RCC 7860 (cell line): ENCODE results near the gene EFCAB8.

Experiments used
- DNase-seq: peaks from one replicate; pipeline ENCODE4 v3.0.0-alpha.2; 2015; ENCODE audit warnings: low spot score
- FAIRE-seq: peaks from 2 replicates; lab custom pipeline; 2012; peaks lifted over from hg19 to GRCh38; lab: Jason Lieb, UNC

The EFCAB8 gene, protein sequence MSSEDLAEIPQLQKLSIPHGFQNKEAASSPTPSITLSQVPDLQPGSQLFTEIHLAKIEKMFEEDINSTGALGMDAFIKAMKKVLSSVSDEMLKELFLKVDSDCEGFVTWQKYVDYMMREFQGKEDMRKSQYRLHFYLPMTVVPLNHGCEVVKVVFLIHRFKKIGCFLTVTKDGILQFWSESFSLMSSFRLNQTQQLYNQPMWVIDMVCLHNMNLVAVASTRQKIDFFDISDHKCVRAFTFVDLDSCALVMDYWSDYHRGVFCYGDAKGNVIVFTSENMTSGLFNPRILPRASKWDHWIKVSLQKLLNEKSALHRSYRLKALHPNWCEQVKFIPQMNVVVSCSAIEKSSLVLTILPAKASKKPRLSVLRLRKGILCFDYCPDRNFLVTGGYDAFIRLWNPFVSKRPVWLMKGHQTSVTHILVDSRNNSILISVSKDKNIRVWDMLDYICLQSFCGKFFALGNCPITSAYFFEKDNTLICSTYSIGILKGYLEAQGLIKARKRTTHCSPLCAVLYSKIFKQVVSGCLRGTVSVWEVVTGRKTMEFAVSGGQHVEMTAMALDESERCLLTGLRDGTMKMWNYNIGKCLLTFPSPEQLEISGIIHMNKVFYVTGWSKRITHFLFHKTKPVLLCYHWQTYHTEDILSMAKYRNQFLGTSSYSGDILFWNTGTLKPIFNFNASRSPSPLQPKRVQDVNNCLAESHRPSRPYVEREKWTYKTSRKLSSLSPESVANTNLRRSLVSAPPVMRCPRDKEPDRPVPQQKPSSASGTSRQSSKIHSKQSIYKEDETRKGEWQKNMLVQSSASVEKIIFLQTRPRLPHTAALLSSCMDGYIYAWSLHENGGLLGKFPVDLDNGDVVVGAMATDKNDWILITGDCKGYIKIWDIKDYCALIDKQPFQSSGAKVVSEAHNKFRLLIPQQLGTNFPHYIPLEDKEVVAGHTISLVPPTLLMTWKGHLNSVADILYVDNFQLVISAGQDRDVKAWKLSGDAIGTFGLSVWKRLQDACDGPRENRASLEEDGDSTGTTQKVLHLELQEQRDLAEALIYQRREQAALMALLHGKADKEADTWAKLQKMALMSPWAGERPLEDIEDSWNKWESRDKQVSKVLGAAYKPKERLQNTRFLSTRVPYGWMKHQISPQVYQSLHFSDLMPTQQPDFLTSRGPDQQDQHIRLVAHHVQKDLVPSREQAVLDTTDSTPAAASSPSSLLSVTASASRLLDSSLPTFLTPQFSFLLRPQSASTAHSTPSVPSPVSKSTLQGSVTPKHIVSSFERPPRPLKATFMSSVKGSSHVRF

DNA sequence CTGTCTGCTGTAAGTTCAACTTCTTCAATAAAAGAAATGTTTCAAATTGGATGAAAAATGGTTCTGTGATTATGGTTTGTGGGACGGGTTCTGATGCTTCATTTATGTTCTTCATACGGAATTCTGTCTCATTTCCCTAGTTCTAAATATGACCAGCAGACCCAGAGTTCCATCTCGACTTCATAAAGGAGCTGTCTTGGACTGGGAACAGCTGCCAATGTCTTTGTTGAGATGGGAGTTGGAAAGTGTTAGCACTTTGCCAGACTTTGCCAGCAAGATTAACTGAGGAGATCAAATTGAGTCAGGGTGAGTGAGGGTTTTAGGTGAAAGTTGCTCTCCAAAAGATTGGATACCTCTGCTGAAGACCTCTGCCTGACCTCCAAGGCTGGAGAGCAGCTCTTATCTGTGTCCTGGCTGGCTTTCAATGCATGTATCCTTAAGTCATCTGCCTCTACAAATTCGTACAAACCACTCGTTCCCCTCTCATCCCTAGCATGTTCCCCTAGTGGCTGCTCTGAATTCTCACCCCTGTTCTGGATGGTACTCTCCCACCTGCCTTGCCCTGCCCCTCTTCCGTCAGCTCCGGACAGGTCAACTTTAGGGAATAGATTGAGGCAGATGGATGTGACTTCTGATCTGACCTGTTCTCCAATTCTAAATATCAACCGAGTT lies at the start of gene EFCAB8:
EFCAB8 (plus strand) TSS at position 223 of the 672 bp plus-strand sequence. CDS start 4,870 bp downstream, outside the sequence.
- DNase-seq (no peak), FAIRE-seq (no peak)

DNA sequence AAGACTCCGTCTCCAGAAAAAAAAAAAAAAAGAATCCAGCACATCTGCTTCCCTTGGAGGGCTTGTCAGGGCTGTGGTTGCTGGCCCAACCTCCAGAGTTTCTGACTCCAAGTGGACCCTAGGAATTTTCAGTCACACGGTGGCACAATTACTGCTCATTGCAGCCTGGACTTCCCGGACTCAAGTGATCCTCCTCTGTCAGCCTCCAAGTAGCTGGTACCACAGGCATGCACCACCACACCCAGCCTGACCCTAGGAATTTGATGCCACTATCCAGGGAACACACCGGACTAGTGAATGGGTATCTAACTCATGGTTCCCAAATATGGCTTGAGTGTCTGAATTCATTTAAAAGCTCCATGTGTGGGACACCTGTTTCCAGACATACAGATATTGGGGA lies 48.8 kb upstream of the EFCAB8 start:
- FAIRE-seq (no peak), DNase-seq (no peak)

DNA sequence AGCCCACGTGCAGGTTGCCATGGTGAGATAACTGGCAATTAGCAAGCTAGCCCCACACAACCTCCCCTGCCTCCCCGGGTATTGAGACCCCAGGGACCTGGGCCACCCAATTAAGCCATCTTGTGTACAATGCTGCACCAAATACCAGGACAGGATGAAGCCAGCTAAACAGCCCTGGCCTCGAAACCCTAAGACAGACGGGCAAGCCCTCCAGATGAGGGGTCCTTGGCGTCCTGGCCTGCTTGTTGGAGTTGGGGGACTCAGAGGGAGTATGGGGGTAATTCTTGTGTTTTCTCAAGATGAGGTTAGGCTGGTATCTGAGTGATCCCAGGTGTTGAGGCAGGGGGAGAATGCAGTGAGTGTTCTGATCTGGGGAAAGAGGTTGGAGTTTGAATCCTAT lies 47.8 kb upstream of the EFCAB8 start:
- FAIRE-seq (no peak), DNase-seq (no peak)

DNA sequence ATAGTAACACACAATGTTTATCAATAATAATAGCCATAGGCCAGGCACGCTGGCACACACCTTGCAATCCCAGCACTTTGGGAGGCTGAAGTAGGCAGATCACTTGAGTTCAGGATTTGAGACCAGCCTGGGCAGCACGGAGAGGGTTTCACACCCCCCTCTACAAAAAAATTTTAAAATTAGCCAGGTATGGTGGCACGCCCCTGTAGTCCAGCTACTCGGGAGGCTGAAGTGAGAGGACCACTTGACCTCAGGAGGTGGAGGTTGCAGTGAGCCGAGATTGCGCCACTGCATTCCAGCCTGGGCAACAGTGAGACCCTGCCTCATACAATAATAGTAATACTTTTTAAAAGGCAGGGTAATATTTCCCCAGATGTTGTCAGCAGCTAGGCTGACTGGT lies 46.8 kb upstream of the EFCAB8 start:
- FAIRE-seq (no peak), DNase-seq (no peak)

DNA sequence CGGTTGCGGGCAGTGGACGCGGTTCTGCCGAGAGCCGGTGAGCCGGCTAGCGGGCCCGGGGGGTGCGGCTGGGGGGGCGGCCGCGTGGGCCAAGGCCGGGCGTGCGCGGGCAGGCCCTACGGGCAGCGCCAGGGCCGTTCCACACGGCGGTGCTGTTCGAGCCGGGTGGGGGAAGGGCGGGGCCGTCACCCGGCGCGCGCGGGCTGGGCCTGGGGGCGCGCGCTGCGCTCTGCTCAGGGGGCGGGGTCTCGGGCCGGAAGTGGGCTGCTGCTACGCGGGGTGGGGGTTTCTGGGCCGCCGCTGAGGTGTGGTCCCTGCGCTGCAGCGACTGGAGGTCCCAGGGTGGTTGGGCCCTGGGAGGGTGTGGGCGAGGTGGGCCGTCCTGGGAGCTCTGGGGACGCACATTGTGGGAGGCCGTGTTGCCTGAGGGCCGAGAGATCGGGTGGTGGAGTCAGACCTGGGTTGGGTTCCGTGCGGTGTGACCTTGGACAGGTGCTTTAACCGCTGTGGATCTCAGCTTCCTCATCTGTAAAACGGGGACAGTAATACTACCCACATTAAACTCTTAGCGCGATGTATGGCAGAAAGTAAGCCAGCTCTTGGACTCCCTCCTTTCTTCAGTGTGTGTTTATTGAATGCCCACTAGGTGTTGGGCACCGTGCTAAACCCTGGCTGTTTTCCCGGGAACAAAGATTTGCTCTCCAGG lies 38.6 kb upstream of the EFCAB8 start:
- FAIRE-seq: no peak
- DNase-seq: peak; percentile 40

DNA sequence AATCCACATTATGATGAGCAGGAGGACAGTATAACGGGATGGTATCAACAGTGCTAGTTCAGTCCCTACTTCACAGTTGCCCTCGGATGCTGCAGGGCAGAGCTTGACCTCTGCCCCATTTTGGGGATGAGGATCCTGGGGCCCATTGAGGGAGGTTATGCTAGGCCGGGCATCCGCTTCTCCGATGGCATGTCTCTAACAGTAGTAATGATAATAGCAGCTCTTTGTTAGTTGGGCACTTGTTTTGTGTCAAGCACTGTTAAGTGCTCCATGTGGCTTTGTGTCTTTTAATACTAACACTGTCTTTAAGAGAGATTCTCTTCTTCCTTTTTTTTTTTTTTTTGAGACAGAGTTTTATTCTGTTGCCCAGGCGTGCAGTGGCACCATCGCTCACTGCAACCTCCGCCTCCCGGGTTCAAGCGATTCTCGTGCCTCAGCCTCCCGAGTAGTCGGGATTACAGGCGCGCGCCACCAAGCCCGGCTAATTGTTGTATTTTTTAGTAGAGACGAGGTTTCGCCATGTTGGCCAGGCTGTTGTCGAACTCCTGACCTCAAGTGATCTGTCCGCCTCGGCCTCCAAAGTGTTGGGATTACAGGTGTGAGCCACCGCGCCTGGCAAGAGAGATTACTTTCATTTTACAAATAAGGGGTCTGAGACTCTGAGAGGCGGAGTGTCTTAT lies 37.9 kb upstream of the EFCAB8 start:
- FAIRE-seq: no peak
- DNase-seq: no peak

DNA sequence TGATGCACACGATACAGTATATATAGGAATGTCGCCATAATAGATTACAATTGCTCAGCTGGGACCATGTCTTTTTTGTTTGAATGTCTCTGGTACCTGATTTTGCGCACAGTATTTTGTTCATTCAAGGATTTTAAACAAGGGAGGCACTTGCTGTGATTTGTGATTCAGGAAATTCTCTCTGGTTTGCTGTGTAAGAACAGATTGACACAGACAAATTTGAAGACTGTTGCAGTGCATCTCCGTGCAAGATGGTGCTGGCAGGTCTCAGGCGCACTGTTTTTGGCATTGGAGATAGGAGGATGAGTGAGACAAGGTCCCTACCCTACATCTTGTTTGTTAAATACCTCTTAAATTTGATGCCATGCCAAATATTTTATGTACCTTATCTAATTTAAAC lies 36.5 kb upstream of the EFCAB8 start:
- DNase-seq (no peak), FAIRE-seq (no peak)

DNA sequence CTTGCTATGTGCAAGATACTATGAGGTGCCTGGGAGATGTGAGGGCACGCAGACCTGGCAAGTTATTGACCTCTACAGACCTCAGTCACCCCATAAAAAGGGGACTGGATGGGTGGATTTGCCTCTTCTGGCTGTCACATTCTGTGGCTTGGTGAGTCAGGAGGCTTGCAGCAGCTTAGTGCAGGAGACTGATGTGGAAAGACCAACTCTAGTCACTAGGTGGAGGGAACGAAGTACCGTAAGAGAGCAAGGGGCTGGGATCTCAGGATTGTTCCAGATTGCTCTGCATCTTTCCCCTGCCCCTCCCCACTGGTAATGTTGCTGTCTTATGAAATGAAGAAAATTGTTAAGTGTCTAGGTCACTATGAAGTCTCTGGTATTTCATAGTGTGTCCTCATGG lies 35.6 kb upstream of the EFCAB8 start:
- peak; percentile 70 for DNase-seq
- peak; percentile 69 for FAIRE-seq

DNA sequence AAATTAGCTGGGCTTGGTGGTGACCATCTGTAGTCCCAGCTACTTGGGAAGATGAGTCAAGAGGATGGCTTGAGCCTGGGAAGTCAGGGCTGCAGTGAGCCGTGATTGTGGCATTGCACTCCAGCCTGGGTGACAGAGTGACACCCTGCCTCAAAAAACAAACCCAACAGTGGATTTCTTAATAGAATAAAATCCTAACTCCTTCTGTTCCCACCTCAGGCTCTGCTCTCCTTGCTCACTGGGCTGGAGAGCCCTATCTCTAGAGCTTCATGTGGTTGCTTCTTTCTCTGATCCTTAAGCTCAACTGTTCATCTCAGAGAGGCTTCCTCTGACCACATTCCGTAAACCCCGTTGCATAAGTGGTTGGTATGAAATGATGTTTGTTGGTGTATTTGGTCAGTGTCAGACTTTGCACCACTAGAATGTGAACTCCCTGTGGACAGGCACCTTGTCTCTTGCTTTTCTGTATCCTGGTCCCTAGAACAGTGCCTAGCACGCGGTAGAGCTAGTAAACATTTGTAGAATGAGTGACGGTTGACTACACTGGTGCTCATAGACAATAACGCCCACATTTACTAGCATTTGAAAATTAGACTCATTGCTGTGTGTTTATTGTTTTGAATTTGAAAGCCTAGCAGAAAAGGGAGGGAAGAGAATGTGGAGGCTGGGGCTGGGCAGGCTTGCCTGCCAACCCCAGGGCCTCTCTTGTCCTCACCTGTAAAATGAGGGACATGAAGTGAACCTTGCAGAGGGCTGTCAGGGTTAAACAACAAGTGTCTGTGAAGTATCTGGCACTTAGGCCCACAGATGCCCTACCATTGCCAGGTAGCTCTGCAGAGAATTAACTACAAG lies 34.8 kb upstream of the EFCAB8 start:
- FAIRE-seq: no peak
- no peak for DNase-seq

DNA sequence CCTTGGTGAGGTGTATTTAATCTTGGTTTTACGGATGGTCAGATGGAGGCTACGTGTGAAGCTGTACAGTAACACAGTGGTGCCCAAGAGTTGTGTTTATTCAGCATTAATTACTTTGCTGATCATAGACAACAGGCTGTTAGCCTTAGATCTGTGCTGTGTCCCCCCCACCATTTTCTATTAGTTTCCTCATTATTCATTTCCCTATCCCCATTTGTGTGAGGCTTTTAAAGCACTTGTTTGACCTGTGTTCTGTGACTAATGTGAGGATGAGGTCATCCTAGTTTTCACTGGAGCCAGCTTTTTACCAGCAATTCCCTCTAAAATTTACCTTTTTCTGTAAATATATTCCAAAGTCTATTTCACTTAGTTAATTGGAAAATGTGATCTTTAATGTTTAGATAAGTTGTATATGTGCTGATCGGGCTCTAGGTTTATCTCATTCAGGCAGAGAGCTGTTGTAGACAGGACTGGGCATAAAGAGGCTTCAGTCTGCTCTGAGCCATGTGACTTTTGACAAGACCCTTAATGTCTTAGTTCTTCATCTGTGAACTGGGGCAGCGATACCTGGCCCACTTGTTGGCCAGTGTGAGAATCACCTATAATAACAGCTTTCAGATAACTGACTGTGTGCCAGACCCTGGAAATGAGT lies 30.6 kb upstream of the EFCAB8 start:
- FAIRE-seq (peak; percentile 55), DNase-seq (no peak)

DNA sequence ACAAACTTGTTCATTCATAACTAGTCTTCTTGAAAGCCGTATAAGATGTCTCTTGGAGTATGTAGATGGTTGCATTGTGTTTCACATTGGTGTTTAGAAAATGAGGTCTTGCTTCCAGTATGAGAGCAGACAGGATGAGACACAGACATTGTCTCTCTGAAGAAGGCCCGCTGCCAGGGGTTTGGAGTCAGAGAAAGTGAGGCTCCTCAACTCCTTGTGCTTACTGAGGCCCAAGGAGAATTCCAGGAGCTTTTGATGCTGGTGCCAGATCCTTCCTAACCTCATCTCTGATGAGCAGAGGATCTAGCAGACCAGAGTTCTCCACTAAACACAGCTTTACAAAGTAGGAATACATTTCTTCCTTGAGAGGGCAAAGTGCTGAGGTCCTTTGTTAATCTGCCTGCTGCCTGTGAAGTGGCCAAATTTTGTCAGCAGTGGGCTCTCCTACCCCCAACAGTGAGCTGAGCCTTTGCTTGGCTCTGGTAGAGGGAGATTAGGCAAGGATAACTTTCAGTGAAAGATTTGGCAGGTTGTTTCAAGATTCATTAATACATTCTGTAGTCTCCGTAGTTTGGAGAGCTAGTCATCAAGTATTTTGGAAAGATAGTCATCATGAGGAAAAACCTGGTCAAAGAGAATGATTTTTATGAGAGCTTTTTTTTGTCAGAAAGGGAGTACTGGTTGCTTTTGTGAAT lies 29.3 kb upstream of the EFCAB8 start:
- DNase-seq (no peak), FAIRE-seq (no peak)

DNA sequence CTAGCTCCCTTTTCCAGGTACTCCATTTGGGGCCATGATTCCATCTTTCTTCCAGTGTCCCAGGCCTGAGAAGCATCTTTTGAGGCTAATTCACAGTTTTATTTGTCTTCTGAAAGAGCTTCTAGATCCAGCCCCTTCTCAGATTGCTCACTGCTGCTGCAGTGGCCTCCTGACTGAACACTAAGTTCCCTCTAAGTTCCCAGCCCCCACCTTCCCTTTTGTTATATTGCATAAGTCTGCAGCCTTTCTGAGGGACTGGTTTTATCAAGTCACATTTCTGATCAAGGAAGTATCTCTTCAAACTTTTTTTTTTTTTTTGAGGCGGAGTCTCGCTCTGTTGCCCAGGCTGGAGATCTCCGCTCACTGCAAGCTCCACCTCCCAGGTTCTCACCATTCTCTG lies 28.3 kb upstream of the EFCAB8 start:
- DNase-seq (no peak), FAIRE-seq (no peak)

DNA sequence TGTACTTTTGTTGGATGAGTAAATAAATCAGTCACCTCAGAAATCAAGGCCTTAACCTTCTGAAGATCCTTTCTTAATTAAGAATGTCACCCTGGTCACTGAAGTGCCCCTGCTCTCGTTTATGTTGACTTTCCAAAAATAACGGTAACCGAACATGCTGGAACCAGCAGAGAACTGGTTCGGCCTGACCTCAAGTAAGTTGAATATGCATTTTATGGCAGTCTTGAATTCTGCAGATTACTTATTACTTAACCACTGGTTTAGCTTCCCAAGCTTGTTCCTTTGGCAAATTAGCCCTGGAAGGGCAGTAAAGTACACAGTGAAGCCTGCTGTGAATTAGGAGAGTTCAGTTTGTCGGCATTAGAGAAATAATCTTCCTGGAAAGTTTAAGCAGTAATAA lies 26.7 kb upstream of the EFCAB8 start:
- no peak for FAIRE-seq
- DNase-seq: no peak

DNA sequence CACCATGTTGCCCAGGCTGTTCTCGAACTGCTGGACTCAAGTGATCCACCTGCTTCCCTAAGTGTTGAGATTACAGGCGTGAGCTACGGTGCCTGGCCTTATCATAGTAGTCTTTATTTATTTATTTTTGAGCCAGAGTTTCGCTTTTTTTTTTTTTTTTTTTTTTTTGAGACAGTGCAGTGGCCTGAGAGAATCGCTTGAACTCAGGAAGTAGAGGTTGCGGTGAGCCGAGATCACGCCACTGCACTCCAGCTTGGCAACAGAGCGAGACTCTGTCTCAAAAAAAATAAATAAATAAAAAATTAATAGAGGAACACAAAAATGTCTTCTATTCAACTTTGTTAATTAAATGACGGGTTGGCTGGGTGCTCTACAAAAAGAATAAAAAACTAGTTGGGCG lies 26.1 kb upstream of the EFCAB8 start:
- DNase-seq: no peak
- no peak for FAIRE-seq

DNA sequence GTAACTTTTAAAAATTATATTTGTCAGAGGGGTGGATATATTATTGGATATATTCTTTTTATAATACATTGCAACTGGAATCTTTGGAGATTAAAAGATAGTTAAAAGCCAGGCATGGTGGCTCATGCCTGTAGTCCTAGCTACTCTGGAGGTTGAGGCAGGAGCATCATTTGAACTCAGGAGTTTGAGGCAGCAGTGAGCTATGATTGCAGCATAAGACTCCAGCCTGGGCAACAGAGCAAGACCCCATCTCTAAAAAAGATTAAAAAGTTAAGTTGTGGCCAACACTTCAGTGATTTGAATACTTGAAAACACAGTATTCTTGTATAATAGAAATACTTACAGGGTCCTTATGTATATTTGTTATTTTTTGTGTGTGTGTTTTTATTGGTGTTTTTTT lies 23.8 kb upstream of the EFCAB8 start:
- DNase-seq (no peak), FAIRE-seq (no peak)

DNA sequence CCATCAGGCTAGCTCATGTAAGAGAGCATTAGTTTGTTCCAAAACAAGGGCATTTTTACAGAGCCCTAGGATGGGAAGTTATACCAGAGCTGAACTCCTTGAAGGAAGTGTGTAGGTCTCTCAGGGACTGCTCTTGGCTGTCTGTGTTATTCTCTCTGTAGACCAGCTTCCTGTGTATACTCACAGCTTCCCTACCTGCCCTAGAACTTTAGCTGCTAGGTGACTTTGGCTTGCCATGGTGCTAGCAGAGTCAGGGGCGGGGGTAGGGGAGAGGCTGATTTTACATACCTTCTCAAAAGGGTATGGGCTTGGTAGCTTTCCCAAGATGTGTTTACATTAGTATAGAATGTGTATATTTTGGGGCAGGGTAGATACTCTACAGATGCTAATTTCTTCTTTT lies 21.6 kb upstream of the EFCAB8 start:
- no peak for FAIRE-seq

DNA sequence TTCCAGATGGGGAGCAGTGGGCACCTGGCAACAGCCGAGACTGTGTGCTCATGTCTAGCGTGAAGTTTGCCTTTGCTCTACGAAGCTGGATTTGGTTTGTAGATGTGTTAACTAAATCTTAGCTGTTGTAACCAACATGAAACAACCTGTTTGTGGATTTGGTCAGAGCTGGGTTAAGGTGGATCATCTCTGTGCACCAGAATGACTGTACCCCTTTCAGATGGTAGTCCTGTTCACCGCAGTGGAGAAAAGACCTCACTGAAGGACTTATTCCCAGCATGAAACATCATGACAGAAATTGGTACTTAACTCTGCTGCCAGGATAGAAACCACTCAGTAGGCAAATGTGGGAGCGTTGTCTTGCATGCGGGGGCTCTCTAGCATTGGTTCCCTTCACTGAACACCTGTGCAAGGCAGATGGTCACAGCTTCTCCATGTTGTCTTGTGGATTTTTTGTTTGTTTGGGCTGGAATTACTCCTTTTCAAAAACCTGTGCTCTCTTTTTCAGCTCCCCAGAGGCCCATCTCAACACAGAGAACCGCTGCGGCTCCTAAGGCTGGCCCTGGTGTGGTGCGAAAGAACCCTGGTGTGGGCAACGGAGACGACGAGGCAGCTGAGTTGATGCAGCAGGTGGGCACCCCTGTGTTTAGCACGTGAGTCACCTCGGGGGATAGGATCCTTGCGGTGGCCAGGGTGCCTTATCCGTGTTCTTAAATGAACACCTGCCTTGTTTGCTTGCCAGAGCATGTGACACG lies 19.3 kb upstream of the EFCAB8 start:
- DNase-seq (no peak), FAIRE-seq (no peak)

More for the DNA sequence above, 21.6 kb upstream of the EFCAB8 start:
- no peak for DNase-seq
